ENCODE data around the gene ZNF148. TPM values are rescaled to one million over a fixed set of nuclear protein-coding genes. Genes with fewer than 3 reads are reported as not detected.

The ZNF148 gene
- total RNA-seq, 2 donors from 2014 or later = 12.5 to 15.0 TPM

GRCh38 chr3:125246237-125246636 is 128.9 kb downstream of the ZNF148 start:
- no peaks in the 10 kb centered on the region for H3K9me3 ChIP-seq
- H3K27me3 ChIP-seq = no peaks in the 10 kb centered on the region
- intact Hi-C loops (cut with DNase I) = no loop called here
- TF ChIP-seq CTCF (IDR thresholded peaks at IDR 0.05) (no peak), POLR2A (IDR thresholded peaks at IDR 0.05) (no peak)
- no peaks in the 10 kb centered on the region for H3K4me1 ChIP-seq
- H3K36me3 ChIP-seq (replicated peaks in 1 of 2; ENCODE audit: insufficient read depth in 1 of 2, low read depth in 2 of 2) = no peaks in the 10 kb centered on the region
- DNase-seq (no peak), ATAC-seq (no peak)
- WGBS, 2 donors = 82 to 91% methylated on average over 1 of the region's 1 CpG
- no peak overlapping the region for H3K4me3 ChIP-seq
- no peak overlapping the region for H3K27ac ChIP-seq

- intact Hi-C loops (cut with DNase I) = no loop called here
- Histone ChIP-seq H3K4me3 (no peak overlapping the region), H3K4me1 (no peaks in the 10 kb centered on the region), H3K27me3 (no peaks in the 10 kb centered on the region), H3K36me3 (replicated peaks in 1 of 2; ENCODE audit: insufficient read depth in 1 of 2, low read depth in 2 of 2) (no peaks in the 10 kb centered on the region), H3K27ac (no peak overlapping the region), H3K9me3 (no peaks in the 10 kb centered on the region)
- no peak for ATAC-seq
- no peak for DNase-seq
- TF ChIP-seq POLR2A (IDR thresholded peaks at IDR 0.05) (no peak), CTCF (IDR thresholded peaks at IDR 0.05) (no peak)
Measured at GRCh38 chr3:125245521-125245920, 129.6 kb downstream of the ZNF148 start.

GRCh38 chr3:125240496-125240895 is 134.6 kb downstream of the ZNF148 start:
- no peaks in the 10 kb centered on the region for H3K9me3 ChIP-seq
- no peak overlapping the region for H3K4me3 ChIP-seq
- intact Hi-C loops (cut with DNase I) = no loop called here
- no peaks in the 10 kb centered on the region for H3K4me1 ChIP-seq
- 77 to 79% methylated on average over 4 of the region's 4 CpGs for WGBS, 2 donors
- TF ChIP-seq CTCF (IDR thresholded peaks at IDR 0.05) = no peak
- no peak for TF ChIP-seq POLR2A (IDR thresholded peaks at IDR 0.05)
- DNase-seq = no peak
- no peak for ATAC-seq
- no peak overlapping the region for H3K27ac ChIP-seq
- no peaks in the 10 kb centered on the region for H3K36me3 ChIP-seq (replicated peaks in 1 of 2; ENCODE audit: insufficient read depth in 1 of 2, low read depth in 2 of 2)
- H3K27me3 ChIP-seq = no peaks in the 10 kb centered on the region

- H3K36me3 ChIP-seq (replicated peaks in 1 of 2; ENCODE audit: insufficient read depth in 1 of 2, low read depth in 2 of 2) = no peaks in the 10 kb centered on the region
- DNase-seq (no peak), ATAC-seq (no peak)
- H3K4me1 ChIP-seq = no peaks in the 10 kb centered on the region
- no peaks in the 10 kb centered on the region for H3K27me3 ChIP-seq
- TF ChIP-seq POLR2A (IDR thresholded peaks at IDR 0.05) (no peak), CTCF (IDR thresholded peaks at IDR 0.05) (no peak)
- H3K9me3 ChIP-seq = no peaks in the 10 kb centered on the region
- intact Hi-C loops (cut with DNase I) = no loop called here
- no peak overlapping the region for H3K27ac ChIP-seq
- 59 to 74% methylated on average over 3 of the region's 3 CpGs for WGBS, 2 donors
- H3K4me3 ChIP-seq = no peak overlapping the region
Measured at GRCh38 chr3:125239266-125239665, 135.9 kb downstream of the ZNF148 start.

- H3K27ac ChIP-seq = no peak overlapping the region
- 90 to 94% methylated on average over 3 of the region's 3 CpGs for WGBS, 2 donors
Measured at GRCh38 chr3:125238759-125239158, 136.4 kb downstream of the ZNF148 start.

More at GRCh38 chr3:125238759-125239158, 136.4 kb downstream of the ZNF148 start:
- DNase-seq (no peak), ATAC-seq (no peak)
- no peak for TF ChIP-seq POLR2A (IDR thresholded peaks at IDR 0.05)
- no peak for TF ChIP-seq CTCF (IDR thresholded peaks at IDR 0.05)
- Histone ChIP-seq H3K4me3 (no peak overlapping the region), H3K27me3 (no peaks in the 10 kb centered on the region), H3K4me1 (no peaks in the 10 kb centered on the region), H3K36me3 (replicated peaks in 1 of 2; ENCODE audit: insufficient read depth in 1 of 2, low read depth in 2 of 2) (no peaks in the 10 kb centered on the region), H3K9me3 (no peaks in the 10 kb centered on the region)
- intact Hi-C loops (cut with DNase I) = no loop called here
